Measurements from ENCODE around the gene NSDHL.

DNA sequence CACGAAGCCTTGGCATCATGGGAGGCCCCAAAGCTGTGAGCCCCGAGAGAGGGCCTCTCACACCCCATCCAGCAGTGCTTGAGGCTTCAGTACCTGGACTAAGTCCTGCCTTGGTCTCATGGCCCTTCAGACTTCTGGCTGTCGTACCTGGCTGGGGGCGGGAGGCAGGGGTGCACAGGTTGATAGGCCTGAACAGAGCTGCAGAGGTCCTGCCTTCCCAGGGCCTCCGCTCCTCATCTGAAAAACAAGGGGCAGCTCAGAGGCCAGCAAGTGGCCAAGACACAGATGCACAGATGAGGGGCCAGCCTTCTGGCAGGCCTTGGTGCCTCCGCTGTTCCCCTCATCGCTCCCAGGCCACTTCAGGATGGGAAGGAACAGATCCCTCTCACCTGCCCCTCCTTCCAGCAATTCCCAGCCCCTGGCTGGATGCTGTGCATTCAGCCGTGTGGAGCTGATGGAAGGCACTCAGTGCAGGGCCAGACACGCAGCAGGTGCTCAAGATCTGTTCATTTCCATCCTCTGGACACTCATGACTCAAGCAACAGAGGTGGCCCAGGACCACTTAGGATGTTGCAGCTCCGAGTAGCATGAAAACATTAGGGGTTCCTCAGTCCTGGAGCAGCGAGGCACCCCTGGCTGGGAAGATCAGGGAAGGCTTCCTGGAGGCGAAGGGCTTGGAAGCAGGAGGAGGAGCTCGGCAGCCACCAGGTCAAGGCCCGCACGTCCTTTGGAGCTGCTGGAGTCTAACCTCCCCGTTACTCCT lies 68.4 kb downstream of the NSDHL start:
- TF ChIP-seq, protein P1, sequence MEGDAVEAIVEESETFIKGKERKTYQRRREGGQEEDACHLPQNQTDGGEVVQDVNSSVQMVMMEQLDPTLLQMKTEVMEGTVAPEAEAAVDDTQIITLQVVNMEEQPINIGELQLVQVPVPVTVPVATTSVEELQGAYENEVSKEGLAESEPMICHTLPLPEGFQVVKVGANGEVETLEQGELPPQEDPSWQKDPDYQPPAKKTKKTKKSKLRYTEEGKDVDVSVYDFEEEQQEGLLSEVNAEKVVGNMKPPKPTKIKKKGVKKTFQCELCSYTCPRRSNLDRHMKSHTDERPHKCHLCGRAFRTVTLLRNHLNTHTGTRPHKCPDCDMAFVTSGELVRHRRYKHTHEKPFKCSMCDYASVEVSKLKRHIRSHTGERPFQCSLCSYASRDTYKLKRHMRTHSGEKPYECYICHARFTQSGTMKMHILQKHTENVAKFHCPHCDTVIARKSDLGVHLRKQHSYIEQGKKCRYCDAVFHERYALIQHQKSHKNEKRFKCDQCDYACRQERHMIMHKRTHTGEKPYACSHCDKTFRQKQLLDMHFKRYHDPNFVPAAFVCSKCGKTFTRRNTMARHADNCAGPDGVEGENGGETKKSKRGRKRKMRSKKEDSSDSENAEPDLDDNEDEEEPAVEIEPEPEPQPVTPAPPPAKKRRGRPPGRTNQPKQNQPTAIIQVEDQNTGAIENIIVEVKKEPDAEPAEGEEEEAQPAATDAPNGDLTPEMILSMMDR (IDR thresholded peaks at IDR 0.05), result no peak
- no peak for TF ChIP-seq POLR2A (IDR thresholded peaks at IDR 0.05)
